LNCAP (cell line): Measurements from ENCODE around the gene AGPAT3.

Experiments
- CTCF ChIP-seq: fragments of 450-650 bp; IDR thresholded peaks from 2 replicates; pipeline ENCODE4 v1.5.1; 2017; ENCODE audit warnings: mild to moderate bottlenecking

The AGPAT3 gene

GRCh38 chr21:43988016-43988415 lies 123.0 kb downstream of the AGPAT3 start:
- no peak for TF ChIP-seq CTCF

- TF ChIP-seq CTCF, result no peak
Measured at GRCh38 chr21:43988506-43989230, 123.6 kb downstream of the AGPAT3 start.

- no peak for TF ChIP-seq CTCF
Measured at GRCh38 chr21:43989401-43989800, 124.4 kb downstream of the AGPAT3 start.

GRCh38 chr21:43991447-43991991 lies 126.5 kb downstream of the AGPAT3 start:
- TF ChIP-seq CTCF, result no peak

GRCh38 chr21:43992121-43992520 lies 127.1 kb downstream of the AGPAT3 start:
- no peak for TF ChIP-seq CTCF

GRCh38 chr21:43993420-43993934 lies 128.5 kb downstream of the AGPAT3 start:
- TF ChIP-seq CTCF, result no peak

GRCh38 chr21:43994085-43994484 lies 129.1 kb downstream of the AGPAT3 start:
- TF ChIP-seq CTCF, result no peak
